Non-pigmented ciliary epithelial cell (primary cell): ENCODE results near the gene PRTFDC1.
"Not testable (repeated sequence)": the region's sequence is repeated elsewhere in the genome, so short reads cannot be mapped to it uniquely, and the experiment has no call there.

ENCODE experiments used
- DNase-seq: peaks from one replicate; pipeline ENCODE4 v3.0.0-alpha.2; 2010; ENCODE audit warnings: low read depth

The PRTFDC1 gene

GRCh38 chr10:24952143-24952706 lies at the start of gene PRTFDC1:
TSS of gene PRTFDC1 (minus strand) at chr10:24952606. CDS start at chr10:24952575, 31 bp downstream.
- DNase-seq: no peak

GRCh38 chr10:24998044-24998443 lies 45.6 kb upstream of the PRTFDC1 start:
- no peak for DNase-seq

GRCh38 chr10:24995072-24995471 lies 42.7 kb upstream of the PRTFDC1 start:
- DNase-seq: no peak

GRCh38 chr10:24993237-24993958 lies 41.0 kb upstream of the PRTFDC1 start:
- no peak for DNase-seq

GRCh38 chr10:24992512-24993133 lies 40.2 kb upstream of the PRTFDC1 start:
- no peak for DNase-seq

- no peak for DNase-seq
Measured at GRCh38 chr10:24991298-24991697, 38.9 kb upstream of the PRTFDC1 start.

- no peak for DNase-seq
Measured at GRCh38 chr10:24989867-24990266, 37.5 kb upstream of the PRTFDC1 start.

- DNase-seq: no peak
Measured at GRCh38 chr10:24988831-24989640, 36.6 kb upstream of the PRTFDC1 start.

GRCh38 chr10:24984906-24985305 lies 32.5 kb upstream of the PRTFDC1 start:
- no peak for DNase-seq

GRCh38 chr10:24983946-24984345 lies 31.5 kb upstream of the PRTFDC1 start:
- no peak for DNase-seq

GRCh38 chr10:24983130-24983529 lies 30.7 kb upstream of the PRTFDC1 start:
- no peak for DNase-seq

GRCh38 chr10:24982319-24983112 lies 30.1 kb upstream of the PRTFDC1 start:
- DNase-seq: no peak

GRCh38 chr10:24981161-24981710 lies 28.8 kb upstream of the PRTFDC1 start:
- no peak for DNase-seq

- DNase-seq: no peak
Measured at GRCh38 chr10:24979685-24980084, 27.3 kb upstream of the PRTFDC1 start.

- no peak for DNase-seq
Measured at GRCh38 chr10:24974976-24975375, 22.6 kb upstream of the PRTFDC1 start.

GRCh38 chr10:24973163-24973562 lies 20.8 kb upstream of the PRTFDC1 start:
- no peak for DNase-seq

- no peak for DNase-seq
Measured at GRCh38 chr10:24971374-24971773, 19.0 kb upstream of the PRTFDC1 start.

- DNase-seq: no peak
Measured at GRCh38 chr10:24969841-24970281, 17.5 kb upstream of the PRTFDC1 start.

GRCh38 chr10:24968951-24969350 lies 16.5 kb upstream of the PRTFDC1 start:
- DNase-seq: not testable (repeated sequence)

- no peak for DNase-seq
Measured at GRCh38 chr10:24968349-24968748, 15.9 kb upstream of the PRTFDC1 start.

GRCh38 chr10:24966962-24967481 lies 14.6 kb upstream of the PRTFDC1 start:
- DNase-seq: no peak
